ENCODE measurements around the gene FZD10.

The FZD10 gene

DNA sequence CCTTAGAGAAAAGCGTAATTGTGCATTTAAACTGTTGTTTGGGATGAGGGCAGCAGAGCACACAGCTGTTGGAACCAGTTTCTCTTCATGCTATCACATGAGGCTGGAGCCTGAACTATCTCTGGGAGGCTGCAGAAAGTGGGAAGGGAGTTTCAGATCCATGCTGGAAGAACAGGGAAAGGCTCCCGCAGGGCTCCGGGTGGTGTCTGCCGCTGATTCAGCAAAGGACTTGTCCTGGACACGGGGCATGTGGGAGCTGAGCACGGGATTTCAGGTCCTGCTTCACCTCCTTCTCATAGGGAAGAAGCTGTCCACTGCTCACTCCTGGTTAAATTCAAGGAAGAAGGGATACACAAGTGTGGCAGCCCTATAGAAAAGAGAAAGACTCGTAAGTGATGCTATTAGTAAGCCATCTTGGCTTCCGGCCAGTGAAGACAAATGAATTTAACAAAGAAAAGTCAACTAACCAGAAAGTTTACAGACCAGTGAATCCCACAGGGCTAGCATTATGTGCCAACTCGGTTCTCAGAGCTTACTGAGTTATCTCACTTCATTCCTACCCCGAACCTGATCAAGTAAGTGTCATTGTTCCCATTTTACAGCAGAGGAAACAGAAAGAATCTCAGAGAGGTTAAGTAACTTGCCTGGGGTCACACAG, 6.7 kb upstream of the FZD10 start:
- DNase-seq, result no peak

DNA sequence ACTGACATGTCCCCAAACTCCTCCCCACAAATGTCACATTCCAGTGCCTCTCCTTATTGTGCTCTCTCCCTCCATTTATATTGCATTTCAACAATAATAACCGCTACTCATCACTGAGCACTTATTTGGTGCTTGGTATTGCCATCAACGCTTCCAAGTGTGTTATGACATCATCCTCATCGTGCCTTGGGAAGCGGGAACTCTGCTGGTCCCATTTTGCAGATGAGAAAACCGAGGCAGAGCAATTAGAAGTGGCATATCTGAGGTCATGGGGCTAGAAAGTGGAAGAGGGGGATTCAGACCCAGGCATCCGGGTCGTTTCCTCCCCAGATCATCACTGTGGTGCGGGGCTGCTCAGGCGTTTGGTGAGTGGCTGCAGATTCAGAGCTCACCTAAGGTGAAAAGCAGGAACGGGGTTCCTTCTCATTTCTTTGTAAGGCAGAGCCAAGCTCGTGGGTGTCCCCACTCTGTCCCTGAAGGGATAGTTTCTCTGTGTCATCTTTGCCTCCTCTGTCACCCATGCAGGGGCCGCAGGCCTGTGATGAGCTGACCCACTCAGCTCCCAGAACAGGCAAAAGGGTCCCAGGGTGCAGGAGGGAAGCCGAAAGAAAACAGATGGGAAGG, 5.5 kb upstream of the FZD10 start:
- no peak for DNase-seq

DNA sequence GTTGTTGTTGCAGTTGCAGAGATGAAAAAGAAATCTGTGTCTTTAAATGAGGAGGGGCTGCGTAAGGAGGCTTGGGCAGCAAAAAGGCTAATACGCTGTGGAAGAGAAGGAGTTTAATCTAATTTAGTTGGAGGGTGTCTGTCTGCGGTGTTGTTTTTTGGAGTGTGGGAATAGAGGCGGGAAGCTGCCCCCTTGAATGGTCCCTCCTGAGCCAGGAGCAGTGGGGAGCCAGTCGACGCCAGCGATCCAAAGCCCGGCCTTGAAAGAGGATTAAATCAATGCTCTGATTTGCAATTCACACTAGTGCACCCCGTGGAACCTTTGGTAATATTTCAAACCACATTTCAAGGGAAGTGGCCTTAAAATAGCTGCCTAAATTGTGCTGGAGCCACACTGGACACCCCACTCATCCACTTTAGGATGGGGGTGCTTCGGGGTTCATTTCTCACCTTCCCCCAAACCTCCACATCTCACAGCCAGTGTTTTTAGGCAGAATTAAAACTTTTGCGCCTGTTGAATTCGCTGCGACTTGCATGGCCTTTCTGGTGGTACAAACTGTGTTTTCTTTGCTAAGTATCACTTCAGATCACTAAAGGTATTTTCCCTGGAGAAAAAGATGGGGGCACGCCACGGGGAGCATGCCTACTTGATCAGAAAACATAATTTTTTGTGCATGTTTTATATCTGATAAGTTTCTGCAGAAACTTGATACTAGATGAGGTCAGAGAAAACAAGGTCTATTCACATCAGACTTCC, 4.1 kb upstream of the FZD10 start:
- no peak for DNase-seq

DNA sequence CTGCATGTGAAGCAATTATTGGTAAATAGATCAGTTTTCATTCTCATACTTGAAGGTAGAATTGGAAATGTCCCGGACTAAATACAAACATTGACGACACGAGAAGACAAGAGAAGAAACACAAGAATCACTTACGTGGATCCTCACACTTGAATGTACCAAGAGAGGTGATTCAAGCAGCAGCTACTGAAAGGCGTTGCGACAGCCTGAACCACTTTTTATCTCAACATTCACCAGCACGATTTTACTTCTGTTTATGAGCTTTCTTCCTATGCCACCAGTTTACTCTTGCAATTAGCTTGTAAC, 3.6 kb upstream of the FZD10 start:
- no peak for DNase-seq

DNA sequence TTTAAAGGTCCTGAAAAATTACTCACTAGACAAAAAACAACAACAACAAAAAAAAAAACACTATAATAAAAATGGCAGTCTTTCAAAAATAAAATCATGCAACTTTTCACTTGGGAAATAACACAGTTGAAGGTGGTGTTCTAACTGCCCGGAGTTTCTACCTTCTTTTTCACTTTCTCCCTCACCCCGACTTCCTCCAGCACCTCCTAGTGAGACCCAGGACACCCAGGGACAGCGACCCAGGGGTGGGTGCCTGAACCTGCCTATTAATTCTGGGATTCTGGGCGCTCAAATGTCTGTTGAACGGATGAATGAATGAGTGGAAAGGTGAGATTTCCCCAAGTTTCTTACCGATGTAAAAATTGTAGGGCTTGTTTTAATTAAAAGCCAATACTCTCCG, 2.0 kb upstream of the FZD10 start:
- DNase-seq, result no peak

DNA sequence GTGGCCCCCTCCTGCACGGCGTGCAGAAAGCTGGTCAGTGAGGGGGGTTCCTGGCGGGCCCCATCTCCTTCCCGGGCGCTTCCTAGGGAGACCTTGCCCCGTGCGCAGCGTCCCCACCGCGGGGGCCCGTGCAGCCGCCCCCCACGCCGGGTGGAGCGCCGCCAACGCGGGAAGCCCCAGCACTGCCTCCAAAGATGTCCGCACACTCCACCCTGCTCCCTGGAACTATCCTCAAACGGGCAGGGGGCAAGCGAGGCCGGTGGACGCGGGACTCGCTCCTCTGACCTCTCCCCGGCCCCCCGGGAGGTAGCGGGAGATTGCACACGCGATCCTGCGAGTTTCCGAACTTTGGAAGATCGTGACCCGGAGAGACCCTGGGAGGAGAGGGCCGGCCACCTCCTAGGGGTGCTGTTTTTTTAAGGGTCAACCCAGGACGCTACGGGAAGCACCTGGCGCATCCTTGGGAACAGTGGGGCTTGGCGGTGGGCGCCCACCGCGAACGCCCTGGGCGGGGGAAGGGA, 1.5 kb upstream of the FZD10 start:
- no peak for DNase-seq

DNA sequence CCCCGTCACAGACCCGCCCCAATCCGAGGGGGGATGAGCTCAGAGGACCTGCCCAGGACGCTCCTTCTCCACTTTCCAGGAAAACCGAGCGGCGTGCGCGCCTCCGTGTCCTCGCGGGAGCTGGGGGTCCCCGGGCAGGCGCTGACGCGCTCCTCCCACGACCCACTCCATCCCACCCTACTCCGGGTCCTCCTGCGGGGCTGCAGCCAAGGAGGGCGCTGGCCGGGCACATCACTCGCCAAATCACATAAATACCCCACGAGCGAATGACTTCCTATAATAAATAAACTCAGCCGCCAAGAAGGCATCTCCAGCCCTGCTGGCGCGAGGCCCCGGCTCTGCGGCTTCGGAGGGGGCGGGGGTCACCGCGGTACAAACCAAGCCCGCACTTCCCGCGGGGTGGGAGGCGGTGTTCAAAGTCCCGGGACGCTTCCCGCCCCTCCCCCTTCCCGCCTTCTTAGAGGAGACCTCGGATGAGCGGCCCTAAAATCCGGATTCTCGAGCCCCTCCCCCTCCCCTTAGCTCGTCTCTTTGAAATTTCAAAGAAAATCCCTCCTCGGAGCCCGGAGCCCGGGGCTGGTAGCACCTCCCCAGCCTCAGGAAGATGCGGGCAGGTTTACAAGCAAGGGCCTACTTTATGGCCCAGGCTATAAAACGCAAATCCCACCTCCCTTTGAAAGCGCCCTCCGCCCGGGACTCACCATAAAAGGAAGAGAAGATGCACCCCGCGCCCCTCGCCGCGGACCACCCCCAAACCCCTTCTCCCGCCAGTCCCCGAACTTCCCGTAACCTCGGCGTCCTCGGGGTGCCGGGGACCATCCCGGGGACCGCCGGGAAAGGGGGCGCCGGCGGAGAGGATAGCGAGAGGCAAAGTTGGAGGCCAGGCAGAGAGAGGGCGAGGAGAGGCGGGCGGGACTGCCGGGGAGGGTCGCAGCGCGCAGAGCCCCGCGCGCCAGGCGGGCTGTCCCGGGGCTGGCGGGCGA, 712 bp upstream of the FZD10 start:
- no peak for DNase-seq

DNA sequence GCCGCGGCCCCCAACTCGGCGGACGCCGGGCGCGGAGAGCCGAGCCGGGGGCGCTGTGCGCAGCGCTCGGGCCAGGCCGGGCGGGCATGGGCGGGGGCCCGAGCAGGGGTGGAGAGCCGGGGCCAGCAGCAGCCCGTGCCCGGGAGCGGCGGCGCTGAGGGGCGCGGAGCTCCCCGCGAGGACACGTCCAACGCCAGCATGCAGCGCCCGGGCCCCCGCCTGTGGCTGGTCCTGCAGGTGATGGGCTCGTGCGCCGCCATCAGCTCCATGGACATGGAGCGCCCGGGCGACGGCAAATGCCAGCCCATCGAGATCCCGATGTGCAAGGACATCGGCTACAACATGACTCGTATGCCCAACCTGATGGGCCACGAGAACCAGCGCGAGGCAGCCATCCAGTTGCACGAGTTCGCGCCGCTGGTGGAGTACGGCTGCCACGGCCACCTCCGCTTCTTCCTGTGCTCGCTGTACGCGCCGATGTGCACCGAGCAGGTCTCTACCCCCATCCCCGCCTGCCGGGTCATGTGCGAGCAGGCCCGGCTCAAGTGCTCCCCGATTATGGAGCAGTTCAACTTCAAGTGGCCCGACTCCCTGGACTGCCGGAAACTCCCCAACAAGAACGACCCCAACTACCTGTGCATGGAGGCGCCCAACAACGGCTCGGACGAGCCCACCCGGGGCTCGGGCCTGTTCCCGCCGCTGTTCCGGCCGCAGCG, 639 bp downstream of the FZD10 start:
- no peak for DNase-seq

DNA sequence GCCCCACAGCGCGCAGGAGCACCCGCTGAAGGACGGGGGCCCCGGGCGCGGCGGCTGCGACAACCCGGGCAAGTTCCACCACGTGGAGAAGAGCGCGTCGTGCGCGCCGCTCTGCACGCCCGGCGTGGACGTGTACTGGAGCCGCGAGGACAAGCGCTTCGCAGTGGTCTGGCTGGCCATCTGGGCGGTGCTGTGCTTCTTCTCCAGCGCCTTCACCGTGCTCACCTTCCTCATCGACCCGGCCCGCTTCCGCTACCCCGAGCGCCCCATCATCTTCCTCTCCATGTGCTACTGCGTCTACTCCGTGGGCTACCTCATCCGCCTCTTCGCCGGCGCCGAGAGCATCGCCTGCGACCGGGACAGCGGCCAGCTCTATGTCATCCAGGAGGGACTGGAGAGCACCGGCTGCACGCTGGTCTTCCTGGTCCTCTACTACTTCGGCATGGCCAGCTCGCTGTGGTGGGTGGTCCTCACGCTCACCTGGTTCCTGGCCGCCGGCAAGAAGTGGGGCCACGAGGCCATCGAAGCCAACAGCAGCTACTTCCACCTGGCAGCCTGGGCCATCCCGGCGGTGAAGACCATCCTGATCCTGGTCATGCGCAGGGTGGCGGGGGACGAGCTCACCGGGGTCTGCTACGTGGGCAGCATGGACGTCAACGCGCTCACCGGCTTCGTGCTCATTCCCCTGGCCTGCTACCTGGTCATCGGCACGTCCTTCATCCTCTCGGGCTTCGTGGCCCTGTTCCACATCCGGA, 1.4 kb downstream of the FZD10 start:
- no peak for DNase-seq

DNA sequence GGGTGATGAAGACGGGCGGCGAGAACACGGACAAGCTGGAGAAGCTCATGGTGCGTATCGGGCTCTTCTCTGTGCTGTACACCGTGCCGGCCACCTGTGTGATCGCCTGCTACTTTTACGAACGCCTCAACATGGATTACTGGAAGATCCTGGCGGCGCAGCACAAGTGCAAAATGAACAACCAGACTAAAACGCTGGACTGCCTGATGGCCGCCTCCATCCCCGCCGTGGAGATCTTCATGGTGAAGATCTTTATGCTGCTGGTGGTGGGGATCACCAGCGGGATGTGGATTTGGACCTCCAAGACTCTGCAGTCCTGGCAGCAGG, 1.9 kb downstream of the FZD10 start:
- DNase-seq, result no peak

DNA sequence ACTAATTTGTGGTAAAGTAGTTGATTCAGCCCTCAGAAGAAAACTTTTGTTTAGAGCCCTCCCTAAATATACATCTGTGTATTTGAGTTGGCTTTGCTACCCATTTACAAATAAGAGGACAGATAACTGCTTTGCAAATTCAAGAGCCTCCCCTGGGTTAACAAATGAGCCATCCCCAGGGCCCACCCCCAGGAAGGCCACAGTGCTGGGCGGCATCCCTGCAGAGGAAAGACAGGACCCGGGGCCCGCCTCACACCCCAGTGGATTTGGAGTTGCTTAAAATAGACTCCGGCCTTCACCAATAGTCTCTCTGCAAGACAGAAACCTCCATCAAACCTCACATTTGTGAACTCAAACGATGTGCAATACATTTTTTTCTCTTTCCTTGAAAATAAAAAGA, 2.7 kb downstream of the FZD10 start:
- no peak for DNase-seq

DNA sequence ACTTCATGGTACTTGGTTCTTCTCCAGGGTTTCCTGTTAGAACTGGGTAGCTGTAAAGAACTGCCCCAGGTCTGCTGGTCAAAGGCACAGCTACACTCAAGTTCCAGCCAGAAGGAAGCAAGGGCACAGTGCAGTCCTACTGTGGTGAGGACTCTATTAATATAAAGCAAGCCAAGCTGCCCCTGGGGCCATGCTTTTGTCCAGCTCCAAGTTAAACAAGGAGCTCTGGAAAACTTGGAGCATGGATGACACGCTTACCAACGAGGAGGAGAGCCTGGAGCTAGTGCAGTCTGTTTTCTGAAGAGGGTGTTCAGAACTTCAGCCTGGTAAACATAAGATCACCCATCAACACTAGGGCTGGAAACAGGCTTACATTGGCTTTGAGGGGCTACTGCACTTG, 4.0 kb downstream of the FZD10 start:
- no peak for DNase-seq

DNA sequence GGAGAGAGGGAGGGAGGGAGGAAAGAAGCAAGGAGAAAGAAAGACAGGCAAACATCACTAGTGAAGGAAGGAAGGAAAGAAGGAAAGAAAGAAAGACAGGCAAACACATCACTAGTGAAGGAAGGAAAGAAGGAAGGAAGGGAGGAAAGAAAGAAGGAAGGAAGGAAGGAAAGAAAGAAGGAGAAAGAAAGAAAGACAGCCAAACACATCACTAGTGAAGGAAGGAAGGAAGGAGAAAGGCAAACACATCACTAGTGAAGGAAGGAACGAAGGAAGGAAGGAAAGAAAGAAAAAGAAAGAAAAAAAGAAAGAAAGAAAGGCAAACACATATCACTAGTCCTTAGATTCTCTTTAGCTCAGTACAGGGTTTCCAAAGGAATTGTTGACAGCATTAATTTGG, 5.3 kb downstream of the FZD10 start:
- no peak for DNase-seq

DNA sequence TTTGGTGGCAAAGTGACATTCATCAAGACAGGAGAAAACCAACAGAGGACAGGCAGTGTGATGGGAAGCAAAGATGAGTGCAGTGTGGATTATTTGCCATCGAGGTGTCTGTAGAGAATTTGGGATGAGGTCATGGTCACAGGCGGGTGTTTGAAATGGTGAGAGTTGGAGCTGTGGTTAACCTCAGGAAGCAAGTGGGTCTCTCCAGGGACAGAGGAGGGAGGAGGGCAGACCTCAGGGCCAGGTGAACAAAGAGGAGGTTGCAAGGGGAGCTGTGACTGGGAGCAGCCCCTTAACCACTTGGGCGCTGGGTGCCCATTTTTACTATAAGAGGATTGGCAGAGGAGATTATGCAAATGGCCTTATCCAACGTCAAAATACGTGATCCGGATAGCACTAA, 7.0 kb downstream of the FZD10 start:
- no peak for DNase-seq

DNA sequence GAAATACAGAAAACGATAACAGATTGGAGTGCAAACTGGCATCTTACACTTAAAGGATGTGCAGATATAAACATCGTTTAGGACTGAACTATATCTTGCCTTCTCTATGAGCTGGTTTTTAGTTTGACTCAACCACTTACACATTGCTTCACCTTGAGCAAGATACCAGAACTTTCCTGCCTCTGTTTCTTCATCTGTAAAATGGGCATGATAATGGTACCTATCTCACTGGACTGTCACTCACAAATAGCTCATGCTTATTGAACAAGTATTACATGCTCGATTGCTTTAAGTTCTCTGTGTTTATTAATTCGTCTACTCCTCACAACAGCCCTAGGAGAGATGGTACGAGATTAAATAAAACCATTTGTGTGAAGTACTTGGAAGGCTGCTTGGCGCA, 7.7 kb downstream of the FZD10 start:
- DNase-seq, result no peak

DNA sequence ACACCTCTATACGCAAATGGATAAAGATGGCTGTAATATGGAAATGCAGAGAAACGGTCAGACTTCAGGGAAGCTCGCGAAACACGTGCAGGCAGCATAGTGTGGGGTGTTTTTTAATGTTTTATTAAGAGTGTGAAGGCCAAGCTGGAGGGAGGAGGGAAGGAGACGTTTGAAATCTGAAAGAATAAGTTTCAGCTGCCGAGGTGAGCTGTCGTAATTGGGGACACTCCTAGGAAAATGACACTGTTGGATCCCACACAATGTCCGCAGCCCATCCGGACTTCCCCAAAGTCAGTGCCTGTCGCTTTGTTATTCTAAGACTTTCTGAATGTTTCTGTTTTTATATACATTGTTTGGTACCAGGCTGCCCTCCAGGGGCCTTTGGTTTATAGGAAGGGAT, 8.3 kb downstream of the FZD10 start:
- DNase-seq, result no peak

DNA sequence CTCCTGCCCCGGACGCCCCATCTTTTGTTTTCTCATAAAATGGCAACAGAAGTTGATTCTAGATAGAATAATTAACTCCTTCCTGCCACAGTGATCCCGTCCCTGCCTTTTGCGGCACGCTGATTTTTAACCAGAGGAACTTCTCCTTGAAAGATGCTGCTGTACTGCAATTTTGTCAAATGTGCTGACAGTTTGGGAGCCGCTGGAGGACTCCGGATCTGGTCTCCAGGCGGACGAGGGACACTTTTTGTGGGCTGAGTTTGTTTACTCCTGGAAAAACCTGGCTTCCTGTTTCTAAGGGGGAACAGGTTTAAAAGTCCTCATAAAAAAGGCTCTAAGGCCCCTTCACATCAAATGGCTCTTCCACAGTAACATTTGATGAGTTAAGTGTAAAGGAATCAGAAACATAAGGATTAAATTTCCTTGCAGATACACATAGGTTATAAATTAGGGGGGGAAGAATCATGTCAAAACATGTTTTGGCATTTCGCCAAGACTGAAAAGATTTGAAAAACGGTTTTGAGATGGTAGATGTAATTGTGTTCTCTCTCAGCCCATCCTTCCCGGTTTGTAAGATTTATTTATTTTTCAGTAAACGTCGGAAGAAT, 15.5 kb downstream of the FZD10 start:
- DNase-seq, result no peak

DNA sequence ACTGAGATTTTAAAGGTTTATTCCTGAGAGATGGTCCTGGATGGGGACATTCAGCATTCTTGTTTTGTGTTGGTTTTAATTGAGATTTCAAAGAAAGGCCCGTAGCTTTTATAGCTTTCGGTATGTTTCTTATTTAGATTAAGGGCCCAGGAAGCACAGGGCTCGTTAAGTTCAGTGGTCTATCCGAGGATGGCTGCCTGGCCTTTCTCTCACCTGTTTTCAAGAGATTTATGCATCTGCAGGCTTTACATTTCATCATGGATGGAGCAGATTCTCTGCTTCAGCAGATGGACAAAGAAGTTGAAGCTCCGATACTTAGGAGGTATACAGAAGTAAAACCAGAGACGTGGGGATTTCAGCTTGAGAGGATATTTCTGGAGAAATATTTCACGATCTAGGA, 16.0 kb downstream of the FZD10 start:
- no peak for DNase-seq

DNA sequence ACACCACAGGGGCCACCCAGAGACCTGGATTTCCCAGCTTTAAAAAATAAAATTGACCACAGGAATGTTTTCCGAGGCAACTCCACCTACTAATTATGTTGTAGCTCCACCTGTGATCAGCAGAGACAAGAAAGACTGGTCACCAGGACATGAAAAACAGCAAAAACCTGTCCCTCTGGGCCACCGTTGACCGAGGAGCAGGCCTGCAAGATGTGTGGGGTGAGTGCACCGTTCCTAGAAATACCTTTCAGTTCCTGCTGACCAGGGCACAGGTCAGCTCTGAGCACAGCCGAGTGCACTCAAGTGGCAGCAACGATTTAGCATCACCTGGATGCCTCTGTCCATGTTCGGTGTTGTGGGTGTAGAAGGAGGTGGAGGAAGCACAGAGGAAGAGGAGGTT, 16.9 kb downstream of the FZD10 start:
- no peak for DNase-seq

DNA sequence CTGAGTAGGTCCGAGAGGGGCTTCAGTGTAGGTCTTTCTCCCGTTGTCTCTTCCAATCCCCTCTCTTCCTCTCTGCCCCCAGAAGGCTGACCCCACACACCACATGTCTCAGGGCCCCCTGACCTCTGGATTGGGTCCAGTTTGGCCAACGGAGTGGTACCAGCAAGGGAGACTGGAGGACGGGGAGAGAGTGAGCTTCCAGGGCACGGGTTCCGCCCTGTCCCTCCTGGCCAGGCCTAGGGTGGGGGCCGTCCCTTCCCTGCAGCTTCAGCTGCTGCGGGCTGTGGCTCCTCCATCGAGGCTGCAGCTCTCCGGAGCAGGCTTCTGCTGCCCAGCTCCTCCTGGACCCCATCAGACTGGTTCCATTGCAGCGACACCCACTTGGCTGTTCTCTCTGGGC, 17.4 kb downstream of the FZD10 start:
- DNase-seq, result no peak

DNA sequence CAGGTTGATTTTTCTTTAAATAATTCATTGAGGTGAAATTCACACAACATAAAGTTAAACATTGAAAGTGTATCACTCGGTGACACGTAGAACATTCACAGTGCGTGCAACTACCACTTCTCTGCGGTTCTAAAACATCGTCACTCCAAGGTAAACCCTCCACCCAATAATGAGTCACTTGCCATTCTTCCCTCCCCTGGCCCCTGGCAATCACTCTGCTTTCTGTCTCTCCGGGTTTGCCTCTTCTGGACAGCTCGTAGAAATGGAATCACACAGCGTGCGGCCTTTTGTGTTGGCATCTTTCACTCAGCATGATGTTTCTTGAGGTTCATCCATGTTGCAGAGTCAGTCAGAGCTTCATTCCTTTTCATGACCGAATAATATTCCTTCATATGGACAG, 18.9 kb downstream of the FZD10 start:
- no peak for DNase-seq

Measured in stimulated activated naive CD4-positive, alpha-beta T cell (primary cell).